Effector memory CD4-positive, alpha-beta T cell (primary cell): Measurements from ENCODE around the gene KDM6A.
"Not testable (repeated sequence)": the region's sequence is repeated elsewhere in the genome, so short reads cannot be mapped to it uniquely, and the experiment has no call there.

Source experiments
- DNase-seq, 3 donors: peaks; one replicate each; pipeline ENCODE4 v3.0.0-alpha.2; 2020
- H3K27ac ChIP-seq: 2 replicates; pipeline ENCODE4 v1.7.0; 2013; ENCODE audit warnings: mild to moderate bottlenecking, low read length, moderate library complexity; ENCODE audit not compliant: insufficient read depth, poor library complexity, severe bottlenecking
- H3K27me3 ChIP-seq: replicated peaks from 2 replicates; pipeline ENCODE4 v1.7.0; 2013; ENCODE audit warnings: mild to moderate bottlenecking, low read length; ENCODE audit not compliant: insufficient read depth, control insufficient read depth, poor library complexity, severe bottlenecking
- H3K36me3 ChIP-seq: 2 replicates; pipeline ENCODE4 v1.7.0; 2013; ENCODE audit warnings: mild to moderate bottlenecking, low read length, moderate library complexity; ENCODE audit not compliant: control insufficient read depth, insufficient read depth
- H3K4me1 ChIP-seq: 2 replicates; pipeline ENCODE4 v1.7.0; 2013; ENCODE audit warnings: low read length, mild to moderate bottlenecking; ENCODE audit not compliant: control insufficient read depth, insufficient read depth, poor library complexity, severe bottlenecking
- H3K4me3 ChIP-seq: 2 replicates; pipeline ENCODE4 v1.7.0; 2013; ENCODE audit warnings: low read length, low read depth, mild to moderate bottlenecking; ENCODE audit not compliant: insufficient read depth, poor library complexity, severe bottlenecking
- H3K9me3 ChIP-seq: 2 replicates; pipeline ENCODE4 v1.7.0; 2013; ENCODE audit warnings: mild to moderate bottlenecking, low read length, moderate library complexity; ENCODE audit not compliant: control insufficient read depth

KDM6A gene

GRCh38 chrX:45011597-45011996 is 138.6 kb downstream of the KDM6A start:
- Histone ChIP-seq H3K27ac (no peak overlapping the region), H3K36me3 (peaks cover 3% of the 10 kb centered on the region)
- no peak for DNase-seq

GRCh38 chrX:45017946-45018345 is 145.0 kb downstream of the KDM6A start:
- Histone ChIP-seq H3K27ac (no peak overlapping the region), H3K9me3 (no peaks in the 10 kb centered on the region), H3K36me3 (no peaks in the 10 kb centered on the region), H3K4me1 (peaks cover 2% of the 10 kb centered on the region), H3K27me3 (no peaks in the 10 kb centered on the region), H3K4me3 (no peak overlapping the region)
- no peak for DNase-seq

More at GRCh38 chrX:45011597-45011996, 138.6 kb downstream of the KDM6A start:
- no peaks in the 10 kb centered on the region for H3K27me3 ChIP-seq
- no peak overlapping the region for H3K4me3 ChIP-seq
- H3K9me3 ChIP-seq = no peaks in the 10 kb centered on the region
- no peaks in the 10 kb centered on the region for H3K4me1 ChIP-seq

DNA sequence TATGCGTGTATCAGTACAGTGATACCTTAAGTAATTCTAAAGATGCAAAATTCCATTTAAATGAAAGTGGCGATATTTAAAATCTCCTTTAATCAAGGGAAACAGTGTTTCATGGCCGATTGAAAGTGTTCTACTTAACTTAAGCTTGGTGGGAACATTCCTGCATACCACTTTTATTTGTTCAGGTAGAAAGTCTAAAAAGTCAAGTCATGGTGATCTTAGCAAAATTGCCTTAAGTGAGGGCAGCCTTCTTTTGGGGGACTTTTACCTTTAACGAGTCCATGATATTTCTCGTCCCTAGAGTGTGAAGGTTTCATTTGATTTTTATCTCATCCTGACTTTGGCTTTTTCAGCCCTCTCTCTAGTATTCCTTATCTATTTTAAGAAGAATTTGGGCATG is 149.2 kb downstream of the KDM6A start:
- no peak overlapping the region for H3K4me3 ChIP-seq
- no peaks in the 10 kb centered on the region for H3K27me3 ChIP-seq
- DNase-seq = no peak
- no peaks in the 10 kb centered on the region for H3K36me3 ChIP-seq
- no peaks in the 10 kb centered on the region for H3K9me3 ChIP-seq
- H3K4me1 ChIP-seq = peaks cover 2% of the 10 kb centered on the region
- H3K27ac ChIP-seq = no peak overlapping the region

GRCh38 chrX:45024501-45024900 is 151.5 kb downstream of the KDM6A start:
- DNase-seq = no peak
- Histone ChIP-seq H3K27ac (no peak overlapping the region), H3K4me1 (no peaks in the 10 kb centered on the region), H3K36me3 (no peaks in the 10 kb centered on the region), H3K4me3 (no peak overlapping the region), H3K9me3 (no peaks in the 10 kb centered on the region), H3K27me3 (no peaks in the 10 kb centered on the region)

- Histone ChIP-seq H3K27me3 (no peaks in the 10 kb centered on the region), H3K4me1 (no peaks in the 10 kb centered on the region), H3K9me3 (no peaks in the 10 kb centered on the region), H3K36me3 (no peaks in the 10 kb centered on the region), H3K27ac (no peak overlapping the region), H3K4me3 (no peak overlapping the region)
- DNase-seq = no peak
Observed at GRCh38 chrX:45026036-45026435, 153.0 kb downstream of the KDM6A start.

DNA sequence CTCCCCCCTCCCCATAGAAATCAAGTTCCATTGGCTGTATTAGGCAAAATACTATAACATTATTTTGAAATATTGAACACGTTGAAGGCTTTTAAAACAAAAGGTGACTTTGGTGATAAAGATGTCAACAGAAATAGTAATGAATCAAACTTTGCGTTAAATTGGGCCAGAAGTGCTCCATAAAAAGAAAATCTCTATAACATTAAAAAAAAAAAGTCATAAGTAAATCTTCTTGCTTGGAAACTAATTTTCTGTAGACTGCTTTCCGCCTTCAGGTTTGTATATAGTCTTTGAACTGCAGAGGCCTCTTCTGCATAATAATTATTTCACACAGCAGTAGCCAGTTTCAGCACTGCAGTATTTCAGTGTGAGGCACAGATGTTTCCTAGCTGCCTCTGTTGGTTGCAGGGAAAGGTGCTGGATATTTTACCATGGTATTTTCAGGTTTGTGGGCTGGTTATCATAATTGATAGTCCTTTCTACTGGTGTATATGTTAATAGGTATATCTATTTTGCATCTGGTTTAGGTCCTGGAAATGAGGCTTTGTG is 158.9 kb downstream of the KDM6A start:
- no peaks in the 10 kb centered on the region for H3K36me3 ChIP-seq
- no peaks in the 10 kb centered on the region for H3K9me3 ChIP-seq
- DNase-seq = no peak
- no peak overlapping the region for H3K27ac ChIP-seq
- no peaks in the 10 kb centered on the region for H3K27me3 ChIP-seq
- no peaks in the 10 kb centered on the region for H3K4me1 ChIP-seq
- H3K4me3 ChIP-seq = no peak overlapping the region

DNA sequence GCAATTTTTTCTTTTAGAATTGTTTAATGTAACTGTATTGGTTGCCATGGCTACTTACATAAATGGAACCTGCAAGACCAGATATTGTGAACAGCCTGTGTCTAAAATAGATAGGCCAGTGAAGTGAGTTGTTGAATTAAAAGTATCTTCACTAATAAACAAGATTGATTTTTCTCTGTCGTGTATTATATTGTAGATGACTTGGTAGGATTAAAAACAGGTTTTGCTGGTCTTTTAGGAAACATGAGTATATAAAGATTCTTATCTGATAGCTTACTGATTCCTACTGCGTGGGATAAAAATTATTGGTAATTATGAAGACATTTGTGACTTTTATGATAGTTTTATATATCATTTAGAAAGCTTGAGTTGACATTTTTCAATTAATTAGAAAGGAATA is 162.1 kb downstream of the KDM6A start:
- Histone ChIP-seq H3K27me3 (no peaks in the 10 kb centered on the region), H3K4me1 (no peaks in the 10 kb centered on the region), H3K4me3 (no peak overlapping the region), H3K27ac (no peak overlapping the region), H3K9me3 (no peaks in the 10 kb centered on the region), H3K36me3 (no peaks in the 10 kb centered on the region)
- DNase-seq = no peak

DNA sequence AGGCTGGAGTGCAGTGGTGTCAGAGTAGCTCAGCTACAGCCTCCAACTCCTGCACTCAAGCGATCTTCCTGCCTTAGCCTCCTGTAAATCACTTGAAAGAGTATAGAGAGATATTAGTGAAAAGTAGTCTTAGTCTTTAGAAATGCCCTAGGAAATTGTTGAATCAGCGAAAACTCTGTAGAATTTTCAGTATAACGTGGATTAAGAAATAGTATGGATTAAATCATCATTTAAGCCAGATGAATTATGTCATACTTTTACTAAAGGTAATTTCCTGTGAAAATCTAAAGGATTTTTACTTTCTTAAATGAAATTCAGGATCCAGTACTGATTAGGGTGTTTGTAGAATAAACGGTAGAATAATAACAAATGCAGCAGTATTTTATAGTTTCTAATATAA is 163.2 kb downstream of the KDM6A start:
- no peaks in the 10 kb centered on the region for H3K27me3 ChIP-seq
- no peak overlapping the region for H3K4me3 ChIP-seq
- H3K27ac ChIP-seq = no peak overlapping the region
- H3K4me1 ChIP-seq = no peaks in the 10 kb centered on the region
- no peaks in the 10 kb centered on the region for H3K9me3 ChIP-seq
- no peaks in the 10 kb centered on the region for H3K36me3 ChIP-seq
- DNase-seq = no peak

GRCh38 chrX:45040137-45040536 is 167.1 kb downstream of the KDM6A start:
- not testable (repeated sequence) for H3K4me1 ChIP-seq, DNase-seq, H3K27me3 ChIP-seq, H3K27ac ChIP-seq, H3K36me3 ChIP-seq, H3K4me3 ChIP-seq, H3K9me3 ChIP-seq

- no peaks in the 10 kb centered on the region for H3K36me3 ChIP-seq
- H3K4me3 ChIP-seq = no peak overlapping the region
- no peak for DNase-seq
- H3K27me3 ChIP-seq = no peaks in the 10 kb centered on the region
- no peaks in the 10 kb centered on the region for H3K9me3 ChIP-seq
- no peak overlapping the region for H3K27ac ChIP-seq
- H3K4me1 ChIP-seq = no peaks in the 10 kb centered on the region
Observed at GRCh38 chrX:45046417-45046816, 173.4 kb downstream of the KDM6A start.

DNA sequence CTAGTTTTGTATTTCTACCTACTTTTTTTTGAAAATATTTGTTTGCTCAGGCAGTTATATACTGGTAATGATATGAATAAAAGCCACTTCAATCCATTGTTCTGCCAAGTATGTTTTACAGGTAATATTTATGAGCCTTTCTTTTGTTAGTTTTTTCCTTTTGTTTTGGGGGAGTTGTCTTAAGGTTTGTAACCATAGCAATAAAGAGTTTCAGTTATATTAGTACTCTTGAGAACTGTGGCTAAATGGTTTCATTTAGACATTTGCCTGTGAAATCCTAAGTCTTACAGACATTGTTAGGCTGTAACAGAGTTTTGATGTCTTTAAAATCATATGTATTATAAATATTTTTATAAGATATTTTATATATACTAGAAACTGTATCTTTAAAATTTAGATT is 177.6 kb downstream of the KDM6A start:
- no peaks in the 10 kb centered on the region for H3K27me3 ChIP-seq
- no peak overlapping the region for H3K4me3 ChIP-seq
- no peaks in the 10 kb centered on the region for H3K9me3 ChIP-seq
- no peak overlapping the region for H3K27ac ChIP-seq
- H3K4me1 ChIP-seq = no peaks in the 10 kb centered on the region
- no peak for DNase-seq
- H3K36me3 ChIP-seq = no peaks in the 10 kb centered on the region
